ENCODE results near the gene HDAC10.

DNA sequence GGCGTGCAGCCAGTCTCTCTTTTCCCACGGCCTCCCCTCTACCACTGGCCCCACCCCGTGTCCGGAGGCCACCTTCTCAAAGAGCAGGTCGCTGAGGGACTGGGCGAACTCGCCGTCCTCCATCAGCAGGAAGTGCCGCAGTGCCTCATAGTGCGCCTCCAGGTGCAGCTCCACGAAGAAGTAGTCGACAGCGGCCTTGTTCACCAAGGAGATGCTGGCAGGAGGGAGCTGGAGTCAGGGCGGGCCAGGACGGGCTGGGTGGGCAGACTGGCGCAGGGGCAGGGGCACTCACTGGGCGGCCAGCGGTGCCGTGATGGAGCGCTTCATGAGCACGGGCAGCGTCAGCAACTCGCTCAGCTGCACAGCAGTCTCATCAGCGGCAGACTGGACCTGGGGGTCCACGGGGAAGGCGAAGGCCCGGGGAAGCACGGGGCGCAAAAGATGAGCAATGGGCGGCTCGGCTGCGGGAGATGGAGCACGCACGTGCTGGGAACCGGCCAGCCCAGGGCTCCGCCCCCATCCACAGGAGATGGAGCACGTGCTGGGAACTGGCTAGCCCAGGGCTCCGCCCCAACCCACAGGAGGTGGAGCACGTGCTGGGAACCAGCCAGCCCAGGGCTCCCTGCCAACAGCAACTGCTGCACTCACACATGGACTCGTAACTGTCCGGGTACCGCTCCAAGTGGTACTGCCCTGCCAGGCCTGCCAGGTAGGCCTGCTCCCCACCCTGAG, 31.9 kb downstream of the HDAC10 start:
- TF ChIP-seq, protein P1, sequence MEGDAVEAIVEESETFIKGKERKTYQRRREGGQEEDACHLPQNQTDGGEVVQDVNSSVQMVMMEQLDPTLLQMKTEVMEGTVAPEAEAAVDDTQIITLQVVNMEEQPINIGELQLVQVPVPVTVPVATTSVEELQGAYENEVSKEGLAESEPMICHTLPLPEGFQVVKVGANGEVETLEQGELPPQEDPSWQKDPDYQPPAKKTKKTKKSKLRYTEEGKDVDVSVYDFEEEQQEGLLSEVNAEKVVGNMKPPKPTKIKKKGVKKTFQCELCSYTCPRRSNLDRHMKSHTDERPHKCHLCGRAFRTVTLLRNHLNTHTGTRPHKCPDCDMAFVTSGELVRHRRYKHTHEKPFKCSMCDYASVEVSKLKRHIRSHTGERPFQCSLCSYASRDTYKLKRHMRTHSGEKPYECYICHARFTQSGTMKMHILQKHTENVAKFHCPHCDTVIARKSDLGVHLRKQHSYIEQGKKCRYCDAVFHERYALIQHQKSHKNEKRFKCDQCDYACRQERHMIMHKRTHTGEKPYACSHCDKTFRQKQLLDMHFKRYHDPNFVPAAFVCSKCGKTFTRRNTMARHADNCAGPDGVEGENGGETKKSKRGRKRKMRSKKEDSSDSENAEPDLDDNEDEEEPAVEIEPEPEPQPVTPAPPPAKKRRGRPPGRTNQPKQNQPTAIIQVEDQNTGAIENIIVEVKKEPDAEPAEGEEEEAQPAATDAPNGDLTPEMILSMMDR (IDR thresholded peaks at IDR 0.05), result no peak
- TF ChIP-seq POLR2A (IDR thresholded peaks at IDR 0.05), result no peak
